Activated B cell treated with CpG ODN at 0.5 μM for 24 hours (primary cell): ENCODE measurements around the gene CAPRIN1. TPM values are rescaled to one million over a fixed set of nuclear protein-coding genes. Genes with fewer than 3 reads are reported as not detected.

Source experiments
- ATAC-seq: fragments of 200-7000 bp; cut with Tn5 transposase; one replicate; pipeline ENCODE4 v1.10.0; 2021; ENCODE audit warnings: low read depth, mild to moderate bottlenecking, moderate library complexity
- CTCF ChIA-PET: fragments of 350-600 bp; sonication (Branson Sonifier 250); formaldehyde crosslinking; loops from one replicate; lab custom pipeline; 2021; ENCODE audit warnings: antibody characterized with exemption; lab: Charles Lee
- POLR2A ChIA-PET: fragments of 350-600 bp; sonication (Branson Sonifier 250); formaldehyde crosslinking; loops from one replicate; lab custom pipeline; 2021; ENCODE audit warnings: antibody characterized with exemption; lab: Charles Lee
- DNase-seq: peaks from one replicate; pipeline ENCODE4 v3.0.0; 2022
- H3K27ac Mint-ChIP-seq: one replicate; pipeline ENCODE4 v1.8.0; 2020; ENCODE audit warnings: mixed read lengths
- H3K27me3 Mint-ChIP-seq: one replicate; pipeline ENCODE4 v1.8.0; 2021; ENCODE audit warnings: mixed read lengths
- H3K36me3 Mint-ChIP-seq: one replicate; pipeline ENCODE4 v1.8.0; 2021; ENCODE audit warnings: low read depth, mixed read lengths
- H3K4me1 Mint-ChIP-seq: one replicate; pipeline ENCODE4 v1.8.0; 2021; ENCODE audit warnings: mixed read lengths
- H3K4me3 Mint-ChIP-seq: one replicate; pipeline ENCODE4 v1.8.0; 2020; ENCODE audit warnings: mild to moderate bottlenecking, mixed read lengths
- H3K9me3 Mint-ChIP-seq: one replicate; pipeline ENCODE4 v1.8.0; 2020; ENCODE audit warnings: mixed read lengths
- CTCF ChIP-seq: fragments of 200-600 bp; IDR thresholded peaks from one replicate; pipeline ENCODE4 v1.8.0; 2022; ENCODE audit warnings: antibody characterized with exemption, mild to moderate bottlenecking
- intact Hi-C: fragments of 100-400 bp; cut with micrococcal nuclease; formaldehyde crosslinking; loops from one replicate; pipeline ENCODE4 v1.15.1; 2024
- total RNA-seq: library from RNA; stranded (reverse); gene quantifications from 2 replicates; pipeline ENCODE4 v1.2.3, GENCODE V29; 2022

CAPRIN1 gene
- total RNA-seq, 1 donor from 2014 or later = 158 TPM

GRCh38 chr11:34114014-34114413 lies 62.5 kb downstream of the CAPRIN1 start:
- ChIA-PET POLR2A (interaction anchor here (0.5 kb wide), 1 partner anchor 801 kb away, joined by 9 read pairs; no protein-coding TSS in a partner anchor), CTCF (no interaction called here)
- Mint-ChIP-seq H3K4me3 (no peak overlapping the region), H3K4me1 (no peaks in the 10 kb centered on the region), H3K9me3 (no peaks in the 10 kb centered on the region), H3K36me3 (peaks cover 93% of the 10 kb centered on the region), H3K27ac (no peak overlapping the region), H3K27me3 (no peaks in the 10 kb centered on the region)
- intact Hi-C loops = no loop called here
- ATAC-seq = no peak
- no peak for TF ChIP-seq CTCF
- DNase-seq = no peak

DNA sequence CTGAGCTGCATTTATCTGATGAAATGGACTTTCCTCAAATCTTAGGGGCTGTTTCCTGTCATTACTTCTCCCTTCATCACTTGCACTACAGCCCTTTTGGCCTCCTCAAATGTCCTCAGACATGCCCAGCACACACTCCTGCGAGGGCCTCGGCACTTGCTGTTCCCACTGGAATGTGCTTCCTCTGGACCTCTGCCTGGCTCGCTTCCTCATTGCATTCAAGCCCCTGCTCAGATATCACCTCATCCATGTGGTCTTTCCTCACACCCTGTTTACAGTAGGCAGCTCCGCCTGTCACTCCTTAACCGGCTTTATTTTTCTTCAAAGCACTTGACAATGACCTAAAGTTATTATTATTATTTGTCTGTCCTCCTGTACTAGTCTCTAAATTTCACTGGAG lies 62.9 kb downstream of the CAPRIN1 start:
- intact Hi-C loops = no loop called here
- H3K27me3 Mint-ChIP-seq = no peaks in the 10 kb centered on the region
- H3K9me3 Mint-ChIP-seq = no peaks in the 10 kb centered on the region
- TF ChIP-seq CTCF = no peak
- DNase-seq (no peak), ATAC-seq (no peak)
- H3K4me3 Mint-ChIP-seq = no peak overlapping the region
- no peak overlapping the region for H3K27ac Mint-ChIP-seq
- POLR2A ChIA-PET = no interaction called here
- no peaks in the 10 kb centered on the region for H3K4me1 Mint-ChIP-seq
- CTCF ChIA-PET = no interaction called here
- H3K36me3 Mint-ChIP-seq = peaks cover 92% of the 10 kb centered on the region

DNA sequence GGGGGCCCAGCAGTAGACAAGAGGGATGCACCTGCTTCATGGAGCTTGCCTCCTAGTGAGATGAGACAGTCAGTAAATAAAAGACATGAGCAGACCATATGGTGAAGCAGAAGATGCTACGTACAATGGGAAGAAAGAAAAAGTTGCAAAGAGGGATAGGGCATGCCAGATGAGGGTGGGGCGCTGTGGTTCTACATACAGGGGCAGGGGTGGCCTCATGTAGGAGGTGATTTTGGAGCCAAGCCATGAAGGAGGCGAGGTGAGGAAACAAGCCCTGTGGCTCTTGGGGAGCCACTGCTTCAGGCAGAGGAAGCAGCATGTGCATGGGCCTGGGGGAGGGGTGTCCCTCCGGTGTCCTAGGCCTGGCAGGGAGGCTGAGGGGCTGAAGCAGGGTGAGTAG lies 69.1 kb downstream of the CAPRIN1 start:
- no peak overlapping the region for H3K27ac Mint-ChIP-seq
- H3K4me1 Mint-ChIP-seq = no peaks in the 10 kb centered on the region
- TF ChIP-seq CTCF = no peak
- H3K36me3 Mint-ChIP-seq = peaks cover 90% of the 10 kb centered on the region
- H3K9me3 Mint-ChIP-seq = no peaks in the 10 kb centered on the region
- DNase-seq (no peak), ATAC-seq (no peak)
- H3K4me3 Mint-ChIP-seq = no peak overlapping the region
- H3K27me3 Mint-ChIP-seq = no peaks in the 10 kb centered on the region
- POLR2A ChIA-PET = no interaction called here
- CTCF ChIA-PET = no interaction called here
- intact Hi-C loops = no loop called here

GRCh38 chr11:34124885-34125668 lies 73.5 kb downstream of the CAPRIN1 start:
- H3K9me3 Mint-ChIP-seq = no peaks in the 10 kb centered on the region
- no peaks in the 10 kb centered on the region for H3K27me3 Mint-ChIP-seq
- intact Hi-C loops = no loop called here
- H3K36me3 Mint-ChIP-seq = peaks cover 90% of the 10 kb centered on the region
- H3K4me3 Mint-ChIP-seq = no peak overlapping the region
- no peaks in the 10 kb centered on the region for H3K4me1 Mint-ChIP-seq
- DNase-seq (no peak), ATAC-seq (no peak)
- TF ChIP-seq CTCF = no peak
- ChIA-PET POLR2A (no interaction called here), CTCF (no interaction called here)
- no peak overlapping the region for H3K27ac Mint-ChIP-seq

DNA sequence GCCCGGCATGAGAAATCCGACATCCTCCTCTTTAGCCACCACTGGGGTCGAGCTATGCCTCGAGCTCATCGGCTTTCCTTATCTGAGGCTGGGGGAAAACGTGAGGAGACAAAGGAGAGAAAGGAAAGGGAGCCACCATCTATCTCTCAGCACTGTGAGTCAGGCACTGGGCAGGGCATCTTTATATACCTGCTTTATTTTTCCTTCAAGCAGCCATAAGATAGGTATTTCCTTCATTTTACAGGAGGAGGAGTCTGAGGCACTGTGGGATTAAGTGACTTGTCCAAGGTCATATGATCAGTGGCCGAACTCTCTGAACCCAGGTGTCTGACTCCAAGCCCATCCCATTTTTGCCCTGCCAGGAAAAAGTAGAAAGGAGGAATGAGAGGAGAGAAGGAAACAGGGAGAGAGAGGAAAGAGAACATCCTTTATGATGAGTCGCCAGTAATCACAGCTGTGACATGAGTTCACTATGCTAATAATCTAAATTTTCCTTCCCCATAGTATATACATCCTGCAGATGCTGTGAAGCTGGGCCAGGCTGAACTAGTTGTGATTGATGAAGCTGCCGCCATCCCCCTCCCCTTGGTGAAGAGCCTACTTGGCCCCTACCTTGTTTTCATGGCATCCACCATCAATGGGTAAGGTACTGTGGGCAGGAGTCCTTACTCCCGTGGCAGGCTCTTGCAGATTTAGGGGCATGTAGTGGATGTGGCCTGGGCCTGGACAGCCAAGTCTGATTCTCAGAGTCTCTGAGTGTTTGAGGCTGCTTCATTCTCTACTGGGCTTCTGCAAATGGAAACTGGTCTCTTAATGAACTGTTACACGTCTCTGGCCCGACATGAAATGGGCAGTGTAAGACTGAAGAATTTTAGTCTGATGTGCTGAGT lies 75.7 kb downstream of the CAPRIN1 start:
- no peak for DNase-seq
- Mint-ChIP-seq H3K36me3 (peaks cover 91% of the 10 kb centered on the region), H3K27ac (no peak overlapping the region), H3K27me3 (no peaks in the 10 kb centered on the region), H3K4me1 (peaks cover 5% of the 10 kb centered on the region), H3K4me3 (no peak overlapping the region), H3K9me3 (no peaks in the 10 kb centered on the region)
- intact Hi-C loops = no loop called here
- ATAC-seq = no peak
- CTCF ChIA-PET = no interaction called here
- POLR2A ChIA-PET = no interaction called here
- no peak for TF ChIP-seq CTCF
